ENCODE measurements around the gene TAMALIN.

Gene TAMALIN

DNA sequence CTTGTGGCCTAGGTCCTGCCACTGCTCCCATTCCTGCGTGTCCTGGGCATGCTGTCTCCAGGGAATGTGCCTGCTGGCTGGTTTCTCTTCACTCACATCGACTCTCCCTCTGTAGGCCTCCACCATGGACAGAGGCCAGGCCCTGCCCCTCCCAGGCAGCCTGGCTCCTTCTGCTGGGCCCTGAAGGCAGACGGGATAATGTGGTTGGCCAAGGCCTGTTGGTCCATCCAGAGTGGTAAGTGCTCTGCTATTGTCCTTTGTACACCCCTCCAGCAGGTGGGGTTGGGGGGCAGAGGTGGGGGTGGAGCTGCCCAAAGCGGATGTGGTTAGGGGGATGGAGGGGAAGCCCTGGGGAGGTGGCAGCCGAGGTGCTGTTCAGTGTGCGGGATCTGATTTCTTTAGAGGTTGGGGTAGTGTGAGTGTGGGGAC, 35.0 kb downstream of the TAMALIN start:
- TF ChIP-seq, protein P1, sequence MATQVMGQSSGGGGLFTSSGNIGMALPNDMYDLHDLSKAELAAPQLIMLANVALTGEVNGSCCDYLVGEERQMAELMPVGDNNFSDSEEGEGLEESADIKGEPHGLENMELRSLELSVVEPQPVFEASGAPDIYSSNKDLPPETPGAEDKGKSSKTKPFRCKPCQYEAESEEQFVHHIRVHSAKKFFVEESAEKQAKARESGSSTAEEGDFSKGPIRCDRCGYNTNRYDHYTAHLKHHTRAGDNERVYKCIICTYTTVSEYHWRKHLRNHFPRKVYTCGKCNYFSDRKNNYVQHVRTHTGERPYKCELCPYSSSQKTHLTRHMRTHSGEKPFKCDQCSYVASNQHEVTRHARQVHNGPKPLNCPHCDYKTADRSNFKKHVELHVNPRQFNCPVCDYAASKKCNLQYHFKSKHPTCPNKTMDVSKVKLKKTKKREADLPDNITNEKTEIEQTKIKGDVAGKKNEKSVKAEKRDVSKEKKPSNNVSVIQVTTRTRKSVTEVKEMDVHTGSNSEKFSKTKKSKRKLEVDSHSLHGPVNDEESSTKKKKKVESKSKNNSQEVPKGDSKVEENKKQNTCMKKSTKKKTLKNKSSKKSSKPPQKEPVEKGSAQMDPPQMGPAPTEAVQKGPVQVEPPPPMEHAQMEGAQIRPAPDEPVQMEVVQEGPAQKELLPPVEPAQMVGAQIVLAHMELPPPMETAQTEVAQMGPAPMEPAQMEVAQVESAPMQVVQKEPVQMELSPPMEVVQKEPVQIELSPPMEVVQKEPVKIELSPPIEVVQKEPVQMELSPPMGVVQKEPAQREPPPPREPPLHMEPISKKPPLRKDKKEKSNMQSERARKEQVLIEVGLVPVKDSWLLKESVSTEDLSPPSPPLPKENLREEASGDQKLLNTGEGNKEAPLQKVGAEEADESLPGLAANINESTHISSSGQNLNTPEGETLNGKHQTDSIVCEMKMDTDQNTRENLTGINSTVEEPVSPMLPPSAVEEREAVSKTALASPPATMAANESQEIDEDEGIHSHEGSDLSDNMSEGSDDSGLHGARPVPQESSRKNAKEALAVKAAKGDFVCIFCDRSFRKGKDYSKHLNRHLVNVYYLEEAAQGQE (IDR thresholded peaks at IDR 0.05; ENCODE audit: low read depth) = peak; percentile 87
- TF ChIP-seq, protein P2, sequence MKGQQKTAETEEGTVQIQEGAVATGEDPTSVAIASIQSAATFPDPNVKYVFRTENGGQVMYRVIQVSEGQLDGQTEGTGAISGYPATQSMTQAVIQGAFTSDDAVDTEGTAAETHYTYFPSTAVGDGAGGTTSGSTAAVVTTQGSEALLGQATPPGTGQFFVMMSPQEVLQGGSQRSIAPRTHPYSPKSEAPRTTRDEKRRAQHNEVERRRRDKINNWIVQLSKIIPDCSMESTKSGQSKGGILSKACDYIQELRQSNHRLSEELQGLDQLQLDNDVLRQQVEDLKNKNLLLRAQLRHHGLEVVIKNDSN (IDR thresholded peaks at IDR 0.05) = no peak

DNA sequence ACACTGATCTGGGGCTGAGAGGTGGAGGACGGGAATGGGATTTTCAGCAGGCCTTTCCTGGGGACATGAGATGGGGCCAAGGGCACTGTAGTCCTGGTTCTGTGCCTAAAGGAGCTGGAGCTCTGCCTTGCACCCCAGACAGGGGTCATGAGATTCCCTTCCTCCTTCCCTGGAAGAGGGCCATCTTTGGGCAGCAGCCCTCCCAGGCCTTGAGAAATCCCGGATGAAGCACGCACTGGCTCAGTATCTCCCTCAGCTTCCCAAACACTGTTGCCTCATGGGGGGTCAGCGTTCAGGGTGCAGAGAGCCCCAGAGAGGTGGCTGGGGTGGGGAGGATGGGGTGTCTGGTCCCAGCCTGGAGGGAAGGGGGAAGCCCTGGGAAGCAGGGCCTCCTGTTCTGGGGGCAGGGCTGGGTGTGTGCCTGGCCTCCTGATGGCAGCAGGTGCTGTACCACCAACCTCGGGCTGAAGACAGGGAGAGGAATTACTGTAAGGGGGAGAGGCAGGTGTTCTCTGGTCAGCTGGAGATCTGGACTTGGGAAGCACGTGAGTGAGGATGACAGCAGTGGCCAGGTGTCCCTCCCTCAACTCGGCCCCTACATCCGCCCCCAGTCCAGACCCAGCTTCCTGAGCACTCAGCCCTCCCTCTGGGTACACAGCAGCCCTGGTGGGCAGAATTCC, 36.1 kb downstream of the TAMALIN start:
- TF ChIP-seq CREB1 (IDR thresholded peaks at IDR 0.05; ENCODE audit: low read depth) = no peak
- TF ChIP-seq EGR1 (IDR thresholded peaks at IDR 0.05) = no peak
- no peak for TF ChIP-seq FOXM1 (IDR thresholded peaks at IDR 0.05; ENCODE audit: borderline replicate concordance, low read depth)
- no peak for TF ChIP-seq NFIC (IDR thresholded peaks at IDR 0.05)
- no peak for TF ChIP-seq TEAD4 (IDR thresholded peaks at IDR 0.05)
- TF ChIP-seq CEBPB (IDR thresholded peaks at IDR 0.05) = no peak
- TF ChIP-seq, protein P3, sequence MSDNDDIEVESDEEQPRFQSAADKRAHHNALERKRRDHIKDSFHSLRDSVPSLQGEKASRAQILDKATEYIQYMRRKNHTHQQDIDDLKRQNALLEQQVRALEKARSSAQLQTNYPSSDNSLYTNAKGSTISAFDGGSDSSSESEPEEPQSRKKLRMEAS (IDR thresholded peaks at IDR 0.05) = no peak
- no peak for TF ChIP-seq RAD21 (IDR thresholded peaks at IDR 0.05; ENCODE audit: low read depth)
- TF ChIP-seq ZBTB7A (IDR thresholded peaks at IDR 0.05; ENCODE audit: low read depth) = no peak
- TF ChIP-seq, protein P2 (IDR thresholded peaks at IDR 0.05) = no peak
- TF ChIP-seq, protein P1 (IDR thresholded peaks at IDR 0.05; ENCODE audit: low read depth) = no peak
- no peak for TF ChIP-seq EP300 (IDR thresholded peaks at IDR 0.05; ENCODE audit: borderline replicate concordance)
- no peak for TF ChIP-seq YY1 (IDR thresholded peaks at IDR 0.05; ENCODE audit: low read depth)
- TF ChIP-seq TCF12 (IDR thresholded peaks at IDR 0.05; ENCODE audit: low read depth) = no peak
- no peak for TF ChIP-seq TAF1 (IDR thresholded peaks at IDR 0.05; ENCODE audit: low read depth)

DNA sequence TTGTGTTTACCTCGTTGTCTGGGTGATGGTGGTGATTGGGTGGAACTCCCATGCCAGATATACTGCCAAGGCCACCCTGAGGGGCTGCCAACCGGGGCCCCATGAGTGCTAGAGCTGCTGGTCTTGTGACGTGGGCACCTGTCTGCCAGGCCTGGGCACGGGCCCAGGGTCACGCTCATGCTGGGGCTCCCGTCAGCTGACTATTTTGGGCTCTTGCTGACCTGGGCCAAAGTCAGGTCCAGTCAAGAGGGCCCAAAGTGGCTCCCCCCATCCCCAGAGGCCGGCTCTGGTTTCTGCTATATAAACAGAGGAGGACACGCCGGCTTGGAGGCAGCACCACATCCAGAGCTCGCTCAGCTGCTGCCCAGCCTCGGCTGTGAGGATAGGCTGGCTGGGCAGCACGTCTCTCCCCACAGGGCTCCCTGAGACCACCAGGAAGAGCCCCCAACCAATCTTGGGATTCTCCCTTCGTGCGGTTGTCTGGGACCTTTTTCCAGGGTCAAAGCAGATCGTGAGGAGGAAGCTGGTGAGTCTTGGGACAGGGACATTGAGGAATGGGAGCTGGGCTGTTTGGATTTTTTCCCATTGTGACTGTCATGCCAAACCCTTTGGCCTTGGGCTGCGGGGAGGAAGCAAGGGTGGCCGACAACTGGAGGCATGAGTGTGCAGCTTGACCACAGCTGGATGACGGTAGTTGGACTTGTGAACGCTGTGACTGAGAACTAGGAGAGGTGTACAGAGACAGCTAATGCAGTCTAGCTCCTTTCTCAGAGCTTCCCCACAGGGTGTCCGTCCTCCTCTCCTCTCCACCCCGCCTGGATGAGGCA, 36.9 kb downstream of the TAMALIN start:
- TF ChIP-seq NFIC (IDR thresholded peaks at IDR 0.05) (no peak), TCF12 (IDR thresholded peaks at IDR 0.05; ENCODE audit: low read depth) (no peak), EGR1 (IDR thresholded peaks at IDR 0.05) (no peak), ZBTB7A (IDR thresholded peaks at IDR 0.05; ENCODE audit: low read depth) (no peak)
- TF ChIP-seq, protein P1 (IDR thresholded peaks at IDR 0.05; ENCODE audit: low read depth) = no peak

DNA sequence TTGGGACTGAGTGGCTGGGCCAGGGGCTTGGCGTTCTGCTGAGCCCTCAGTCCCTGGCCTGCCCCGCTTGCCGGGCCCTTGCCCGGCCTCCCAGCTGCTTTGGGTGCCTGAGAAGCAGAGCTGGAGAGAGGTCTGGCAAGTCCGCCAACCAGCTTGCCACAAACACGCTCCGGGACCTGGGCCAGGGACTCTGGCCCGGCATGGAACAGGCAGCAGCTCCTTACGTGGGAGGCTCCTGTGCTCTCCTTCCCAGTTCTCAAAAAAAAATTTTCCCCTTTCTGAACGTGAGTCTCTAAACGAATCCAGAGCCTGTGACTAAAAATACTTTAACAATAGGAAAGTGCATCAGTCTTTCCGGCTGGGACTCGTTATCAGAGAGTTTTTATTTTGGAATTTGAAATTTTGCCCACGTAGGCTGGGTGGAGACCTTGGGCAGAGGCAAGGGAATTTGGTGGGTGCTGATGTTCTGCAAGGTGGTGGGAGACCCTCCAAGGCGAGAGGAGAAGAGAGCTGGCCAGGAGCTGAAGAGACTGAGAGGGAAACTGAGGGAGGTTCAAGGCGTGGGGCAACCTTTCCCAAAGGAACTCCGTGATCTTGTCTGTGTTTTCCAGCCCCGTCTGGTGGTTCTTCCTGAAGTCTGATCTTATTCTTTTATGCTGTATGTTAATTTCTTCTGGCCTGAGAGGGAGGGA, 37.7 kb downstream of the TAMALIN start:
- TF ChIP-seq ZBTB7A (IDR thresholded peaks at IDR 0.05; ENCODE audit: low read depth) (no peak), EP300 (IDR thresholded peaks at IDR 0.05; ENCODE audit: borderline replicate concordance) (no peak), CREB1 (IDR thresholded peaks at IDR 0.05; ENCODE audit: low read depth) (no peak), RAD21 (IDR thresholded peaks at IDR 0.05; ENCODE audit: low read depth) (no peak), NFIC (IDR thresholded peaks at IDR 0.05) (no peak), TEAD4 (IDR thresholded peaks at IDR 0.05) (no peak), TCF12 (IDR thresholded peaks at IDR 0.05; ENCODE audit: low read depth) (no peak), YY1 (IDR thresholded peaks at IDR 0.05; ENCODE audit: low read depth) (no peak), EGR1 (IDR thresholded peaks at IDR 0.05) (no peak), TAF1 (IDR thresholded peaks at IDR 0.05; ENCODE audit: low read depth) (no peak), FOXM1 (IDR thresholded peaks at IDR 0.05; ENCODE audit: borderline replicate concordance, low read depth) (no peak), CEBPB (IDR thresholded peaks at IDR 0.05) (no peak)
- TF ChIP-seq, protein P2 (IDR thresholded peaks at IDR 0.05) = no peak
- TF ChIP-seq, protein P3 (IDR thresholded peaks at IDR 0.05) = no peak
